H1 (cell line): ENCODE measurements around the gene USP49.

Experiments
- POLR2A ChIP-seq, 2 experiments: IDR thresholded peaks; 1 replicate in 1 of 2; 2 replicates in 1 of 2; pipeline ENCODE4 v1.6.1; 2011; ENCODE audit warnings: low read depth in 2 of 2, low read length in 2 of 2, mild to moderate bottlenecking in 2 of 2; ENCODE audit errors: control extremely low read depth in 1 of 2
- TF ChIP-seq, protein P1 (sequence below), 3 experiments: IDR thresholded peaks; 1 replicate in 2 of 3; 2 replicates in 1 of 3; pipeline versions ENCODE4 v1.5.1 to v1.6.1; 2011; ENCODE audit warnings: low read length in 3 of 3, mild to moderate bottlenecking in 3 of 3, inconsistent platforms in 2 of 3, low read depth in 1 of 3, moderate library complexity in 1 of 3; ENCODE audit not compliant: insufficient read depth in 1 of 3; ENCODE audit errors: control extremely low read depth in 1 of 3

DNA sequence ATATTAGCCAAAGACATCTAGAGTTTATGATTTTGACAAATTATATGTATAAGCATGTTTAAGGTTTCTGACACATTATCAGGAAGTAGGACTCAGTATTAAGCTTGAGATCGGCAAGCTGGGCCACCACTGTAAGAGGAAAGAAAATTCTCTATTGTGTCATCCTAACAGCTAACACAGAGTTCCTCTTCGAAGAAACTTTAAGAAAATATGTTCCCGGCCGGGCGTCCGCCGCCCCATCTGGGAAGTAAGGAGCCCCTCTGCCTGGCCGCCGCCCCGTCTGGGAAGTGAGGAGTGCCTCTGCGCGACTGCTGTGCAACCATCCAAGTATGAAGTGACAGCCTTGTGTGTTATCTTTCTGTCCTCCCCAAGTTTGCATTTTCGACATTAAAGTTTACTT lies 23.0 kb downstream of the USP49 start:
- TF ChIP-seq, protein P1, sequence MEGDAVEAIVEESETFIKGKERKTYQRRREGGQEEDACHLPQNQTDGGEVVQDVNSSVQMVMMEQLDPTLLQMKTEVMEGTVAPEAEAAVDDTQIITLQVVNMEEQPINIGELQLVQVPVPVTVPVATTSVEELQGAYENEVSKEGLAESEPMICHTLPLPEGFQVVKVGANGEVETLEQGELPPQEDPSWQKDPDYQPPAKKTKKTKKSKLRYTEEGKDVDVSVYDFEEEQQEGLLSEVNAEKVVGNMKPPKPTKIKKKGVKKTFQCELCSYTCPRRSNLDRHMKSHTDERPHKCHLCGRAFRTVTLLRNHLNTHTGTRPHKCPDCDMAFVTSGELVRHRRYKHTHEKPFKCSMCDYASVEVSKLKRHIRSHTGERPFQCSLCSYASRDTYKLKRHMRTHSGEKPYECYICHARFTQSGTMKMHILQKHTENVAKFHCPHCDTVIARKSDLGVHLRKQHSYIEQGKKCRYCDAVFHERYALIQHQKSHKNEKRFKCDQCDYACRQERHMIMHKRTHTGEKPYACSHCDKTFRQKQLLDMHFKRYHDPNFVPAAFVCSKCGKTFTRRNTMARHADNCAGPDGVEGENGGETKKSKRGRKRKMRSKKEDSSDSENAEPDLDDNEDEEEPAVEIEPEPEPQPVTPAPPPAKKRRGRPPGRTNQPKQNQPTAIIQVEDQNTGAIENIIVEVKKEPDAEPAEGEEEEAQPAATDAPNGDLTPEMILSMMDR (IDR thresholded peaks at IDR 0.05; ENCODE audit: control extremely low read depth in 1 of 3, insufficient read depth in 1 of 3, low read depth in 1 of 3, low read length in 3 of 3): no peak
- TF ChIP-seq POLR2A (IDR thresholded peaks at IDR 0.05; ENCODE audit: control extremely low read depth in 1 of 2, low read depth in 2 of 2, low read length in 2 of 2): no peak
